ENCODE measurements around the gene NPR3.
"Not testable (repeated sequence)": the region's sequence is repeated elsewhere in the genome, so short reads cannot be mapped to it uniquely, and the experiment has no call there.

Gene NPR3

DNA sequence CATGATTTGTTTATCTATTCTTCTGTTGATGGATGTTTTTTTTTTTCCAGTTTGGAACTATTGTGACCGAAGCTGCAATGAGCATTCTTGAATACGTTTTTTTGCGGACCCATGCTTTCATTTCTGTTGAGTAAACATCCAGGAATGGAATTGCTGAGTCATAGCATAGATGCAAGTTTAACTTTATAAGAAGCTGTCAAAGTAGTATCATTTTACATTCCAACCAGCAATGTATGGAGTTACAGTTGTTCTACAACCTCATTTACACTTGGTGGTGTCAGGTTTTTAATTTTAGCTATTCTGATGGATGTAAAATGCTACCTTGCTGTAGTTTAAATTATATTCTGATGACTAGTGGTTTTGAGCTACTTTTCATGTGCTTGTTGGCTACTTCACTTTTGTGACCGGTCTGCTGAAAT, 49.0 kb downstream of the NPR3 start:
- DNase-seq: no peak

- DNase-seq: no peak
These were observed 54.1 kb downstream of the NPR3 start for GRCh38 chr5:32765266-32765665.

DNA sequence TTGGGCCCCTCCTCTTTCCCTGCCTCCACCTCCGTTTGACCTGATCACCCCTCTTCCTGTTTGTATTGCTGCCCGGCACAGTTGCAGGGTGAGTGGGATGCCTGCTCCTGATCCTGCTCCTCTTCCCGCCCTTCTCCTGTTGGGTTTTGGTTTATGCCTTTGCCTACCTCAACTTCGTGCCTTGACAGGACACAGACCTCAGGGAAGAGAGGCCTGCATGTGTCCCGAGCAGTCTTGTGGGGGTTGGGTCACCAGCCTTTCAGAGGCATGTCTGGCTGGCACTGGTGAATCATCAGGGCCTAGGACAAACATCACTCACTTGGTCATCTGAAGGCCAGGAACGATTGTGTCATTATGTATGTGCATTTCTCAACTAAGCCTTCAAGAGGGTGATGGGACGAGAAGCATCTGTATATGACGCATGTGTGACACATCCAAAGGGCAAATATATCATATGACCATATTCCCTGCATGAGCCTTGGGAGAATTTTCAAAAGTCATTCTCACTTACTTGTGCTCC, 56.9 kb downstream of the NPR3 start:
- no peak for DNase-seq

DNA sequence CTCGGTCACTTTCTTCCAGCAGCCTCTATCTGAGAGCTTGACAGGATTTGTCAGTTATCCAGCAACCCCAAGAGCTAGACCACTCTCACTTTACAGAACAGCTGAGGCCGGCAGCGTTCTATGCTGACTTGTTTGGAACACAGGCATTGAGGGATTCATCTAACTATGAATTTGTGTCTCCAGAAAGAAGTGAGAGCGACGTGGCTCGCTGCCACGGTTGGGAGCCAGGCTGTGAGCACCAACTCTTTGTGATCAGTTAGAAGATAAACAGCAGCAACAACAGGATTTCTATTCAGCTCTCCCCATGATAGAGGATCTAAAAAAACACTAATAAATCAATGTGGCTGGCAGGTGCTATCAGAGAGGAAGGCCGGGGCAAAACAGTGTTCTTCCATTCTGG, 58.6 kb downstream of the NPR3 start:
- DNase-seq: no peak

GRCh38 chr5:32770444-32770843, 59.3 kb downstream of the NPR3 start:
- no peak for DNase-seq

DNA sequence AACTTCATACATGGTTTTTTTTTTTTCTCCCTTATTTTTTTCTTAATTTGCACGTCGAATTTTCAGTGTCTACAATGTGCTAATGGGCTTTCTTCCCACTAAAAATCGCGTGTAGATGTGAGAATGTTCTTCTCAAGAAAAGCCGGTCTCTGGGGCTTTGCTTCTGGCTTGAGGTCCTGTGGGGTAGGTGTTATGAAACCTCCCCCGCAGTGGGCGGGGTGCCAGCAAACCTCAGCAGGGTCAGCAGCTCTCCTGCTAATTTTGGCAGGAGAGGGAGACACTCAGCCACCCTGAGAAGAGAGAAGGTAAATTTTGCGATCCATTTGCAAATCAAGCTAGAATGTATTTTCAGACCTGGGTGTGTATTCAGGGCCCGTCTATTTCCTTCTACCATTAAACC, 59.9 kb downstream of the NPR3 start:
- DNase-seq: no peak

GRCh38 chr5:32773944-32774343, 62.8 kb downstream of the NPR3 start:
- no peak for DNase-seq

DNA sequence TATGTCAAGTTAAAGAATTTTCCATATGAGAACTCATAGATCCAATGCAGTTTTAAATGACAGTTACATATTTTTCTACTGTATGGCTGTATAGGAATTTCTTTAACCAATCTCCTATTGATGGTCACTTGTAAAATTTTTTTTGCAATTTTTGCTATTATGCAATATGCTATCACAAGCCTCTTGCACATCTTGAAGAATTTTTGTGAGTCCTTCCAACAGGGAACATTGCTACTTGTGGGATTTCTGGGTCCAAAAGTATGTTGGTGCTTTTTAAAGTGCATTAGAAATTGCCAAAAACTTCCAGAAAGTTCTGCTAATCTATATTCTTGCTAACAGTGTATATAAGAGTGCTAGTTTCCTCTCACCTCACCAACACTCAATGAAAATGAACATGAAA, 65.1 kb downstream of the NPR3 start:
- no peak for DNase-seq

DNA sequence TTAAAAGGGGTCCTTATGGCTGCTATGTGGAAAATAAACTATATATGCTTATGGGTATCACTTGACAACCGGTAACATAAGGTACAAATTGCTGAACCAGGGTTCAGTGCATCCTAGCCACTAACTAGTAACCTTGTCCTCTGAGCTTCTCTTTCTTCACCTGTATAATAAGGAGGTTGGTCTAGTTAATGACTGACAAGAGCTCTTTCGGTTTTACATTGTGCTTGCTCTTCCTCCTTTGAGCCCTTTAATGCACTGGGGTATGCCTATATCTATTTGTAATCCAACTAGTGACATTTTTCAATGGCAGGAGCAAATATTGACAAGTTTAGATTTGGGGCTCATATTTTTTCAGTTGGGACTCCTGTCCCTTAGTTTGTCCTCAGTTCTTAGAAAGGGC, 66.1 kb downstream of the NPR3 start:
- DNase-seq: no peak

DNA sequence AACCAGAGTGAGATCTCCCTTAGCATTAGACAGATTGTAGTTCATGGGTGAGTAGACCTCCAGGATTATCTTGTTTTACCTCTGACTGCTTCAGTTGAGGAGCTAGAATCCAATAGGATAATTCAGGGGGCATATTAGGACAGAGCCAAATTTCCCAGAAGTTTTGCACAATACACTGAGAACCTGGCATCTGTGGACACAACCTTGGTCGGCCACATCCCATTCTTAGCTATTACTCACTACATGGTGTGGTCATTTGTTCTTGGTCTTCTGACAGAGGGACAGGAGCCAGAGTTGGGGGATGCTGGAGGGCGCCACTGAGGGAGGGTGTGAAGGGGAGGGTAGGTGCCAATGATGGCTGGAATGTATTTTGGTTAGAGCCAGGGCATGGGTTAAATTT, 66.6 kb downstream of the NPR3 start:
- DNase-seq: no peak

- DNase-seq: no peak
These were observed 67.3 kb downstream of the NPR3 start for GRCh38 chr5:32778403-32778802.

DNA sequence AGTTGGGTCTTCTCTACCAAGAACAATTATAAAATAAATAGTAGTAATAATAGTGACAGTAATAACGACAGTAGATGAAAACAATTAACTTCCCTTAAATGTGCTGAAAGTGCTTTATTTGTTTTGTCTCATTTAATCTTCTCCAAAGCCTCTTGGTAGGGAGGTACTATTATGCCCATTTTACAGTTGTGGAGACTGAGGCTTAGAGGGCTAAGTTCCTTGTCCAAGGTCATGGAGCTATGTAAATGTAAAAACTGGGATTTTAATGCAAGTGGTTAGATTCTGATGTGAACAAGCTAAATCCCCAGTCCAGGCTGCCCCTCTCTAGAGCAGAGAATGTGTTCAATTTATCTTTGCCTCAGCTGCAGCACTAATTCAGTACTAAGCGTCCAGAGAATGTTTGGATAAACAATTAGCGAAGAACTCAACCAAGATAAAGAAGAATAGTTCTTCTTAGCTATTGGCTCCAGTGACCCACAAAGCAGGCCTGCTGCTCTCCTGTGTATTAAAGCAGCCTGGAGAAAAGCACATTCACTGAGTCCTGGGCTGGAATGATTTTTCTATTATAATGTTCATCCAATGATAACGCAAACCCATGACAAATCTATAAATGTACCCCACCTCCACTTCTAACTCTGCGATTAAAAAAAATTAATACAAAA, 68.8 kb downstream of the NPR3 start:
- no peak for DNase-seq

DNA sequence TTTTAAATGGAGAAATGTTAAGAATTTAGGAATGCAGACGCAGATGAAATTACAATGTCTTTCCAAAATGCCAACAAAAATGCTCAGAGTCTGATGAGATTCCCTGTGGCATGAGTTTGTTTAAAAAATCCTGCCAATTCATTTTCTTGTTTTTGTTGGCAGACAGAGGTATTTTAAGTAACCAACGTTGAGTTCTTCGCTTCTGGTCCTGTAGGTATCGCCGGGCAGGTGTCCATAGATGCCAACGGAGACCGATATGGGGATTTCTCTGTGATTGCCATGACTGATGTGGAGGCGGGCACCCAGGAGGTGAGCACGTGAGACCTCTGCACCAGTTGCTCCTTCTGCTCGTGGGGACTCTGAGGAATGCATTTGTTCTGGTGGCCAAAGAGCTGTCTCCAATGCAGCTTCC, 69.4 kb downstream of the NPR3 start:
- no peak for DNase-seq

DNA sequence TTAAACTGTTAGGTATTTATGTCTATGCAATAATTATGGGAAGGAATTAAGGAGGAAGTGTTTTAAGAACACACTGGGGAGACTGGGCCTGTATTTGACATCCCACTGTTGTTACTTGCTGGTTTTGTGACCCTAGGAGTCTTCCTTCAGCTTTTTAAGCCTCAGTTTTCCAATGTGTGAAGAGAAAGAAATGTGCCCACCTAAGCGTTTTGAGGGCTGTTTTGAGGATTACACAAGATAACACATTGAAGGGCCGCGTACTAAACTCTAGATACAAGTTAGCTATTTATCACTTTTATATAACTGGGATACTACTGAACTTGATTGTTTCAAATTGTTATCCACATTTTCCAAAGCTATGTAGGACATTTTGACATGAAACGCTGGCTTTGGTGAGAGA, 72.5 kb downstream of the NPR3 start:
- DNase-seq: no peak

- DNase-seq: no peak
These were observed 74.6 kb downstream of the NPR3 start for GRCh38 chr5:32785611-32786254.

DNA sequence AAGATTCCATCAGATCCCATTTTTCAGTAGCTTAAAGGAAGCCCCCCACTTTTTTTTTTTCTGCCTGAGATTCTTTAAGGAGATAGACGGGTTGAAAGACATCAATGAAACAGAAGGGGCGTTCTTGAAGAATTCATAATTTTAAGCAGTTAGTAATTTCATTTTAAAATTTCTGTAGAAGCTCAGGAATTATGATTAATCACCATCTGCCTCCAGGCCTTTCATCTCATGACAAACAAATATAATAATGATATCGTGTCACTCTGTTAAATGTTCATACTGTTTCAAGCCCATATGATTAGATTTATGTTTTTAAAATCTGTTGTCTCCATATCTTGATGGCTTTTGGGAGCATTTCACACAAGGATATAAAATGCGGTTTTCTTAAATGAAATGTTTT, 75.2 kb downstream of the NPR3 start:
- DNase-seq: no peak

- no peak for DNase-seq
These were observed 79.4 kb downstream of the NPR3 start for GRCh38 chr5:32790411-32790951.

GRCh38 chr5:32791536-32792243, 80.6 kb downstream of the NPR3 start:
- no peak for DNase-seq

DNA sequence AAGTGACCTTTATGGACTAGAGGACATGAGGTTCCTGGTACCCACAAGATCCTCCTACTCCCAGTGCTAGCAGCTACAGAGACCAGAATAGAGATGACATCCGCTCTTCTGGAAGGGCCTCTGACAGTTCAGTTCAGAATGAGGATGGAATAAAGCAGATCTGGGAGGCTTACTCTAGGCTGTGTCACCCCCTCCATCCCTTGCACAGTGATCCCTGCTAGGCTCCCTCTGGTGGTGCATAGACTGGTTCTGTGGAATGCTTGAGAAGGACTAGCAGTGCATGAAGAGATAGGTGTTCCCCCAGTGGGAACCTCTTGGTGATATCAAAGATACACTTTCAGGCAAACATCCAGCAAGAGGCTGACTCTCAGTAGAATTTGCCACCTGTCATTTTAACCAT, 83.0 kb downstream of the NPR3 start:
- DNase-seq: no peak

- no peak for DNase-seq
These were observed 91.6 kb downstream of the NPR3 start for GRCh38 chr5:32802764-32803163.

DNA sequence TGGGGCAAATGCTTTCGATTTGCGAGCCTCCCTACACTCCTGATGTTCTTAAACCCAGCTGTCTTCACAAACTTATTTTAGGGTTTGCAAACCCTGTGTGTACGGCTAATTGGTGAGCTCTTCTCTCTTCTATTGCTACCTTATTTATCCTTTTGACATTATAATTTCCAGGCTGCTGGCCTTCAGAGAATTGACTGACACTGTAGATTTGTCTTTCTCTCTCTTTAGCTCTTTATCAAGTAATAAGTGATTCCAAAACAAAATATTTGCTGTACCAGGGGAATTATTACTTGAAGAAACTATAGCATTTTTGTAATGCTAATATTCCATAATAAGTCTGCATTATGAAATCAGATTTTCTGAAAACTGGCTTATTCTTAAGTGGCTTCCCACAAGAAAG, 92.5 kb downstream of the NPR3 start:
- DNase-seq: no peak

DNA sequence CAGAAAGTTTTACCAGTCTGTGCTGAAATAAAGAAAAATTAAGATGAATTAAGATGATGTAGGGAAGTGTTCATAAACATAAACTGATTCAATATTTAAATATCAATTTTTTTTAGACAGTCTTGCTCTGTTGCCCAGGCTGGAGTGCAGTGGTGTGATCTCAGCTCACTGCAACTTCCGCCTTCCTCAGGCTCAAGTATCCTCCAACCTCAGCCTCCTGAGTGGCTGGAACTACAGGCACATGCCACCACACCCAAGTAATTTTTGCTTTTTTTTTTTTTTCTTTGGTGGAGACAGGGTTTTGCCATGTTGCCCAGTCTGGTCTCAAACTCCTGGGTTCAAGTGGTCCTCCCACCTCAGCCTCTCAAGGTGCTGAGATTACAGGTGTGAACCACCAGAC, 94.3 kb downstream of the NPR3 start:
- DNase-seq: not testable (repeated sequence)
